Measurements from ENCODE around the gene TPRX2.
"Not testable (repeated sequence)": the region's sequence is repeated elsewhere in the genome, so short reads cannot be mapped to it uniquely, and the experiment has no call there.

TPRX2 gene

DNA sequence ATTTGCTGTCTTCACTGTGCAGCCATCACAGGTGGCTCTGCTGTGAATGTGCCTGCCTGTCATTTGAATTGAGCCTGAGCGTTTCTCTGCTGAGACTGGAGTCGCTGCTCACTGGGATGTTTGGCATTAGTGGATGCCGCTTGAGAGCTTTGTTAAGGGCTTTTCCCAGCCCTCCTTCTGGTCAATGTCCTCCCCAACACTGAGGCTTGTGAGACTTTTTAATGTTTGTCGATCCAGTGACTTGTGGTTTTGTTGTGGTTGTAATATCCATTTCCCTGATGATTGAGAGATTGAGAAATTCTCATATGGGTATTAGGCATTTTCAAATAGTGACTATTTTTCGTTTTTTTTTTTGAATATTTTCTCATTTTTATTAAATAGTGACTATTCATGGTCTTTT is 2.6 kb downstream of the TPRX2 start:
- no peak overlapping the region for H3K27ac ChIP-seq (ENCODE audit: low read depth, low read length)
- no peaks in the 10 kb centered on the region for H3K36me3 ChIP-seq (ENCODE audit: control insufficient read depth, insufficient read depth, low read length)
- no peaks in the 10 kb centered on the region for H3K27me3 ChIP-seq (ENCODE audit: control insufficient read depth, insufficient read depth, low read length)
- H3K4me3 ChIP-seq (ENCODE audit: low read depth, low read length), result no peak overlapping the region
- H3K4me1 ChIP-seq (ENCODE audit: control insufficient read depth, insufficient read depth, low read length), result peaks cover 6% of the 10 kb centered on the region
- H3K9ac ChIP-seq (ENCODE audit: low read length), result no peak overlapping the region
- no peaks in the 10 kb centered on the region; the same call in 1 of the 2 replicates for H3K9me3 ChIP-seq (ENCODE audit: control insufficient read depth, insufficient read depth, low read depth, low read length)

GRCh38 chr19:47863514-47863936 is 4.5 kb downstream of the TPRX2 start:
- Histone ChIP-seq H3K9ac (ENCODE audit: low read length) (no peak overlapping the region), H3K36me3 (ENCODE audit: control insufficient read depth, insufficient read depth, low read length) (no peaks in the 10 kb centered on the region), H3K4me3 (ENCODE audit: low read depth, low read length) (no peak overlapping the region), H3K27ac (ENCODE audit: low read depth, low read length) (no peak overlapping the region), H3K9me3 (ENCODE audit: control insufficient read depth, insufficient read depth, low read depth, low read length) (no peaks in the 10 kb centered on the region; the same call in 1 of the 2 replicates), H3K4me1 (ENCODE audit: control insufficient read depth, insufficient read depth, low read length) (peaks cover 6% of the 10 kb centered on the region), H3K27me3 (ENCODE audit: control insufficient read depth, insufficient read depth, low read length) (no peaks in the 10 kb centered on the region)

DNA sequence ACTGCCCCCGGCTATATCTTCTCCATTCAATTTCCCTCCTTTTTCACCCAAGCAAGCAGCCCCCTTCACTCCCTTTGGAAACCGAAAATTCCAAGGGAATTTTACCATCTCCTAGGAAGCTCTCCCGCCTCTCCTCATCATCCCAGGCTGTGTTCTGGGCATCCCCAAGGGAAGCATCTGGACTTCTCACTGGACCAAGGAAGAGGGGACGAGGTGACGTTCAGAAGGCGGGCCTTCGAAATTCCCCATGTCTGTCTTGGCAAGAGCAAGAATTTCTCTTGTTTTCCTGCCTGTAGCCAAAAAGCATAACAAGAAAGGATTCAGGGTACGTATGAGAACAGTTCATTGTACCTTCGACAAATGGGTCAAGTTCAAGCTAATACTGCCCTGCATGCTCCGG is 6.1 kb downstream of the TPRX2 start:
- H3K27me3 ChIP-seq (ENCODE audit: control insufficient read depth, insufficient read depth, low read length), result no peaks in the 10 kb centered on the region
- peaks cover 6% of the 10 kb centered on the region for H3K4me1 ChIP-seq (ENCODE audit: control insufficient read depth, insufficient read depth, low read length)
- H3K9ac ChIP-seq (ENCODE audit: low read length), result no peak overlapping the region
- H3K36me3 ChIP-seq (ENCODE audit: control insufficient read depth, insufficient read depth, low read length), result no peaks in the 10 kb centered on the region
- H3K9me3 ChIP-seq (ENCODE audit: control insufficient read depth, insufficient read depth, low read depth, low read length), result no peaks in the 10 kb centered on the region; the same call in 1 of the 2 replicates
- H3K4me3 ChIP-seq (ENCODE audit: low read depth, low read length), result no peak overlapping the region
- H3K27ac ChIP-seq (ENCODE audit: low read depth, low read length), result no peak overlapping the region

DNA sequence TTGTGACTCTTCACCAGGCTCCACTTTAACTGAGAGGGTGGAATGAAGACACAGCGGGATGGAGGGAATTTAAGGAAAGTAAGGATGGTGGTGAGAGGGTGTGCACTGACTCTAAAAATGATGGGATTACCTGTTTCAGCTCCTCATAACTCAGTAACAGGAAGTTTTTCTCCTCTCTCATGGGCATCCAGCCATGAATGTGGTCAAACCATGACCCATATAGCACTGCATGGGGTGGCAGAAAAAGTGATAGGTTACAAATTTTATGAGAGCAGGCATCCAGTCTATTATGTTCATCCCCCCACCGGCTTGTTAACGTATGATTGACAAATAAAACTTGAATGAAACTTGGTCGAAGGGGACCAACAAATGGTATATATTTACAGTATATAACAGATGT is 19.9 kb downstream of the TPRX2 start:
- H3K4me3 ChIP-seq (ENCODE audit: low read depth, low read length), result no peak overlapping the region
- 0 out of 2 replicates have a peak, but pooled peaks cover 4% of the 10 kb centered on the region for H3K9me3 ChIP-seq (ENCODE audit: control insufficient read depth, insufficient read depth, low read depth, low read length)
- no peaks in the 10 kb centered on the region for H3K27me3 ChIP-seq (ENCODE audit: control insufficient read depth, insufficient read depth, low read length)
- H3K9ac ChIP-seq (ENCODE audit: low read length), result no peak overlapping the region
- H3K36me3 ChIP-seq (ENCODE audit: control insufficient read depth, insufficient read depth, low read length), result no peaks in the 10 kb centered on the region
- H3K27ac ChIP-seq (ENCODE audit: low read depth, low read length), result no peak overlapping the region
- H3K4me1 ChIP-seq (ENCODE audit: control insufficient read depth, insufficient read depth, low read length), result no peaks in the 10 kb centered on the region

DNA sequence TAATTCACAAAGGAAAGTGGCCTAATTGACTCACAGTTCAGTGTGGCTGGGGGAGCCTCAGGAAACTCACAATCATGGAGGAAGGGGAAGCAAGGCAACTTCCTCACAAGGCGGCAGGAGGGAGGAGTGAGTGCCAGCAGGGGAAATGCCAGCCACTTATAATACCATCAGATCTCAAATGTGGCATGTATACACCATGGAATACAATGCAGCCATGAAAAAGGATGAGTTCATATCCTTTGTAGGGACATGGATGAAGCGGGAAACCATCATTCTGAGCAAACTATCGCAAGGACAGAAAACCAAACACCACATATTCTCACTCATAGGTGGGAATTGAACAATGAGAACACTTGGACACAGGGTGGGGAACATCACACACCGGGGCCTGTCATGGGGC is 20.4 kb downstream of the TPRX2 start:
- H3K4me3 ChIP-seq (ENCODE audit: low read depth, low read length); H3K36me3 ChIP-seq (ENCODE audit: control insufficient read depth, insufficient read depth, low read length); H3K9ac ChIP-seq (ENCODE audit: low read length); H3K27me3 ChIP-seq (ENCODE audit: control insufficient read depth, insufficient read depth, low read length); H3K4me1 ChIP-seq (ENCODE audit: control insufficient read depth, insufficient read depth, low read length); H3K27ac ChIP-seq (ENCODE audit: low read depth, low read length); H3K9me3 ChIP-seq (ENCODE audit: control insufficient read depth, insufficient read depth, low read depth, low read length): not testable (repeated sequence)

DNA sequence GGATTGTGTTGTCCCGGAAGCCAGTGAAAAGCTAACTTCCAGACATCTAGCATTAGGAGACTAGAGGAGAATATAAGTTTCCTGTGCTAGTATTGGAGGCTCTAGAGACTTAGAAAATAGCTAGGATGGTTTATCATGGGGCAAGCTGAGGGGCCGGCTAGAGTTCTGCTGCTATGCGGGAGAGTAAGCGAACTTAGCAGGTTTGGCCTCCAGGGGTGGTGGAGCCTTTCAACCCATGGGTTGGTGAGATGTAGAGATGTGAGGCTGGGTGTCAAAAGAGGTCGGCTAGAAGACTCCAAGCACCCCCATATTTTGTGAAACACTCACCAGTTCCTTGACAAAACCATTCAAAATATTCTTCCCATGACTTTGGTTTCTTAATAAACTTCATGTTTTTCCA is 22.7 kb downstream of the TPRX2 start:
- Histone ChIP-seq H3K36me3 (ENCODE audit: control insufficient read depth, insufficient read depth, low read length) (no peaks in the 10 kb centered on the region), H3K9ac (ENCODE audit: low read length) (no peak overlapping the region), H3K4me1 (ENCODE audit: control insufficient read depth, insufficient read depth, low read length) (no peaks in the 10 kb centered on the region), H3K27me3 (ENCODE audit: control insufficient read depth, insufficient read depth, low read length) (0 out of 2 replicates have a peak, but pooled peaks cover 3% of the 10 kb centered on the region), H3K9me3 (ENCODE audit: control insufficient read depth, insufficient read depth, low read depth, low read length) (0 out of 2 replicates have a peak, but pooled peaks cover 4% of the 10 kb centered on the region), H3K27ac (ENCODE audit: low read depth, low read length) (no peak overlapping the region), H3K4me3 (ENCODE audit: low read depth, low read length) (no peak overlapping the region)

- 0 out of 2 replicates have a peak, but pooled peaks cover 3% of the 10 kb centered on the region for H3K27me3 ChIP-seq (ENCODE audit: control insufficient read depth, insufficient read depth, low read length)
- H3K4me1 ChIP-seq (ENCODE audit: control insufficient read depth, insufficient read depth, low read length), result no peaks in the 10 kb centered on the region
- 0 out of 2 replicates have a peak, but pooled peaks cover 4% of the 10 kb centered on the region for H3K9me3 ChIP-seq (ENCODE audit: control insufficient read depth, insufficient read depth, low read depth, low read length)
- H3K4me3 ChIP-seq (ENCODE audit: low read depth, low read length), result no peak overlapping the region
- H3K36me3 ChIP-seq (ENCODE audit: control insufficient read depth, insufficient read depth, low read length), result no peaks in the 10 kb centered on the region
- H3K27ac ChIP-seq (ENCODE audit: low read depth, low read length), result no peak overlapping the region
- H3K9ac ChIP-seq (ENCODE audit: low read length), result no peak overlapping the region
Observed at GRCh38 chr19:47882890-47883289, 23.9 kb downstream of the TPRX2 start.

DNA sequence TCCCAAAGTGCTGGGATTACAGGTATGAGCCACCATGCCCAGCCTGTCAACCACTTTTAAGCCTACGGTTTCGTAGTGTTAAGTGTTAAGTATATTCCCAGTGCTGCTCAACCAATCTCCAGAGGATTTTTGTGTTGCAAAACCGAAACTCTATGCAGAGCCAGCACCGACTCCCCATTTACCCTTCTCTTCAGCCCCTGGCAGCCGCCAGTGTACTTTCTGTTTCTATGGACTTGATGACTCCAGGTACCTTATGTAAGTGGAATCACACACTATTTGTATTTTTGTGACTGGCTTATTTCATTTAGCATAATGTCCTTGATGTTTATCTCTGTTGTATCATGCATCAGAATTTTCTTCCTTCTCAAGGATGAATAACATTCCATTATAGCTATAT is 26.0 kb downstream of the TPRX2 start:
- H3K27ac ChIP-seq (ENCODE audit: low read depth, low read length), result no peak overlapping the region
- H3K9ac ChIP-seq (ENCODE audit: low read length), result no peak overlapping the region
- H3K9me3 ChIP-seq (ENCODE audit: control insufficient read depth, insufficient read depth, low read depth, low read length), result no peaks in the 10 kb centered on the region
- H3K27me3 ChIP-seq (ENCODE audit: control insufficient read depth, insufficient read depth, low read length), result 0 out of 2 replicates have a peak, but pooled peaks cover 3% of the 10 kb centered on the region
- no peaks in the 10 kb centered on the region for H3K36me3 ChIP-seq (ENCODE audit: control insufficient read depth, insufficient read depth, low read length)
- no peaks in the 10 kb centered on the region for H3K4me1 ChIP-seq (ENCODE audit: control insufficient read depth, insufficient read depth, low read length)
- H3K4me3 ChIP-seq (ENCODE audit: low read depth, low read length), result no peak overlapping the region

- Histone ChIP-seq H3K4me3 (ENCODE audit: low read depth, low read length) (no peak within 1 kb of the TSS), H3K27me3 (ENCODE audit: control insufficient read depth, insufficient read depth, low read length) (0 out of 2 replicates have a peak, but pooled peaks cover 3% of the 10 kb centered on the region), H3K27ac (ENCODE audit: low read depth, low read length) (no peak within 1 kb of the TSS), H3K4me1 (ENCODE audit: control insufficient read depth, insufficient read depth, low read length) (no peaks in the 10 kb centered on the region), H3K9ac (ENCODE audit: low read length) (no peak within 1 kb of the TSS), H3K9me3 (ENCODE audit: control insufficient read depth, insufficient read depth, low read depth, low read length) (no peaks in the 10 kb centered on the region), H3K36me3 (ENCODE audit: control insufficient read depth, insufficient read depth, low read length) (no peaks in the 10 kb centered on the region)
Observed at GRCh38 chr19:47886010-47886559, 27.1 kb downstream of the TPRX2 start, which contains the start of gene SULT2A1. Gene SULT2A1, minus strand, starts transcription at chr19:47886315. Its CDS starts 58 bp downstream, at chr19:47886257.

DNA sequence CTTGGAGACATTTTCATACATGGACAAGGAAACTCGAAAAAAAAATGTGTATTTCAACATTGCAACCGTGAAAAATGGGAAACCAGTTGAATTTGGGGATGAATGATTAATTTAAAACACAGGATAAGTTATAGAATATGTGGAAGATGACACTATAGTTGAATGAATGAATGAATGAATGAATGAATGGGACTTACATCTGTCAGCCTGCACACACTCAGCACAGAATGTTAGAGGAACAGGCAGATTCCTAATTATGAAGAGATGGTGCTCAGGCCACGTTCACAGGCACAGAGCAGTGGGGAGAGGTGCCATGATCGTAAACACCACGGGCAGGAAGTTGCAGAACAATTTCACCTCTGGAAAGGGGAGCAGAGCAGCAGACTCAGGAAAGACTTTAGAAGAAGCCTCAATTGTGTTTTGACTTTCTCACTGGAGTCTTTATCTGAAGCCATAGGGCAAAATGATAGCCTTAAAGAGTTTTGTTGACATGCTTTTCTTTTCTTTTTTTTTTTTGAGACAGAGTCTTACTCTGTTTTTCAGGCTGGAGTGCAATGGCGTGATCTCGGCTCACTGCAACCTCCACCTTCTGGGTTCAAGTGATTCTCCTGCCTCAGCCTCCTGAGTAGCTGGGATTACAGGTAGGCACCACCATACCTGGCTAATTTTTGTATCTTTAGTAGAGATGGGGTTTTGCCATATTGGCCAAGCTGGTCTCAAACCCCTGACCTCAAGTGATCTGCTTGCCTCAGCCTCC is 32.0 kb downstream of the TPRX2 start:
- Histone ChIP-seq H3K27me3 (ENCODE audit: control insufficient read depth, insufficient read depth, low read length) (0 out of 2 replicates have a peak, but pooled peaks cover under 1% of the 10 kb centered on the region), H3K4me3 (ENCODE audit: low read depth, low read length) (no peak overlapping the region), H3K4me1 (ENCODE audit: control insufficient read depth, insufficient read depth, low read length) (peaks cover 7% of the 10 kb centered on the region; the same call in 1 of the 2 replicates), H3K9me3 (ENCODE audit: control insufficient read depth, insufficient read depth, low read depth, low read length) (peaks cover 10% of the 10 kb centered on the region), H3K9ac (ENCODE audit: low read length) (no peak overlapping the region), H3K36me3 (ENCODE audit: control insufficient read depth, insufficient read depth, low read length) (no peaks in the 10 kb centered on the region), H3K27ac (ENCODE audit: low read depth, low read length) (no peak overlapping the region)

GRCh38 chr19:47891622-47891922 is 32.5 kb downstream of the TPRX2 start:
- Histone ChIP-seq H3K36me3 (ENCODE audit: control insufficient read depth, insufficient read depth, low read length) (no peaks in the 10 kb centered on the region), H3K9ac (ENCODE audit: low read length) (peak overlapping the region; percentile 31), H3K27me3 (ENCODE audit: control insufficient read depth, insufficient read depth, low read length) (no peaks in the 10 kb centered on the region), H3K9me3 (ENCODE audit: control insufficient read depth, insufficient read depth, low read depth, low read length) (peaks cover 15% of the 10 kb centered on the region), H3K27ac (ENCODE audit: low read depth, low read length) (no peak overlapping the region), H3K4me3 (ENCODE audit: low read depth, low read length) (no peak overlapping the region), H3K4me1 (ENCODE audit: control insufficient read depth, insufficient read depth, low read length) (peaks cover 7% of the 10 kb centered on the region; the same call in 1 of the 2 replicates)
